DND-41 (cell line): ENCODE results near the gene SEC11C.

Experiments
- ATAC-seq: fragments of 200-7000 bp; cut with Tn5 transposase; 3 replicates; pipeline ENCODE4 v1.9.1; 2021; ENCODE audit warnings: low read depth; ENCODE audit not compliant: insufficient read depth
- DNase-seq: peaks from one replicate; pipeline ENCODE4 v3.0.0-alpha.2; 2020
- H2AFZ ChIP-seq: 2 replicates; pipeline ENCODE4 v1.6.0; 2012; ENCODE audit warnings: low read depth, low read length
- H3K27ac ChIP-seq: 2 replicates; pipeline ENCODE4 v1.5.1; 2012; ENCODE audit warnings: low read length, inconsistent platforms
- H3K27me3 ChIP-seq: fragments of 200-600 bp; sonication (generic); 2 replicates; pipeline ENCODE4 v1.6.0; 2012; ENCODE audit warnings: low read length, mild to moderate bottlenecking, inconsistent platforms; ENCODE audit not compliant: insufficient read depth, poor library complexity
- H3K36me3 ChIP-seq: 2 replicates; pipeline ENCODE4 v1.5.1; 2012; ENCODE audit warnings: low read length, inconsistent platforms; ENCODE audit not compliant: insufficient read depth
- H3K4me1 ChIP-seq: 2 replicates; pipeline ENCODE4 v1.5.1; 2012; ENCODE audit warnings: mild to moderate bottlenecking, low read length; ENCODE audit not compliant: insufficient read depth
- H3K4me2 ChIP-seq: 2 replicates; pipeline ENCODE4 v1.6.0; 2012; ENCODE audit warnings: mild to moderate bottlenecking, moderate library complexity, low read length, inconsistent platforms; ENCODE audit not compliant: insufficient read depth
- H3K4me3 ChIP-seq, 2 experiments: fragments of 200-600 bp in 1 of 2; shearing (Covaris generic) in 1 of 2; 2 replicates each; pipeline ENCODE4 v1.5.1; 2012 to 2016; ENCODE audit warnings: inconsistent platforms in 2 of 2, low read length in 2 of 2, mild to moderate bottlenecking in 2 of 2, low read depth in 1 of 2, moderate library complexity in 1 of 2
- H3K79me2 ChIP-seq: 2 replicates; pipeline ENCODE4 v1.6.0; 2012; ENCODE audit warnings: low read length, inconsistent platforms; ENCODE audit not compliant: insufficient read depth
- H3K9ac ChIP-seq: 2 replicates; pipeline ENCODE4 v1.6.0; 2012; ENCODE audit warnings: low read depth, mild to moderate bottlenecking, inconsistent platforms, low read length, moderate library complexity
- H3K9me3 ChIP-seq: 2 replicates; pipeline ENCODE4 v1.5.1; 2012; ENCODE audit warnings: low read length, moderate library complexity, mild to moderate bottlenecking, inconsistent platforms; ENCODE audit not compliant: insufficient read depth, severe bottlenecking
- H4K20me1 ChIP-seq: 2 replicates; pipeline ENCODE4 v1.6.0; 2012; ENCODE audit warnings: low read length; ENCODE audit not compliant: insufficient read depth
- EZH2 ChIP-seq: IDR thresholded peaks from 3 replicates; pipeline ENCODE4 v1.6.1; 2012; ENCODE audit warnings: borderline replicate concordance, low read depth, mild to moderate bottlenecking, moderate library complexity, low read length, inconsistent platforms; ENCODE audit not compliant: severe bottlenecking
- TF ChIP-seq, protein P1 (sequence below): IDR thresholded peaks from 2 replicates; pipeline ENCODE4 v1.5.1; 2012; ENCODE audit warnings: borderline replicate concordance, low read length, moderate library complexity, mild to moderate bottlenecking; ENCODE audit not compliant: poor library complexity, severe bottlenecking; ENCODE audit errors: extremely low read depth

Gene SEC11C

DNA sequence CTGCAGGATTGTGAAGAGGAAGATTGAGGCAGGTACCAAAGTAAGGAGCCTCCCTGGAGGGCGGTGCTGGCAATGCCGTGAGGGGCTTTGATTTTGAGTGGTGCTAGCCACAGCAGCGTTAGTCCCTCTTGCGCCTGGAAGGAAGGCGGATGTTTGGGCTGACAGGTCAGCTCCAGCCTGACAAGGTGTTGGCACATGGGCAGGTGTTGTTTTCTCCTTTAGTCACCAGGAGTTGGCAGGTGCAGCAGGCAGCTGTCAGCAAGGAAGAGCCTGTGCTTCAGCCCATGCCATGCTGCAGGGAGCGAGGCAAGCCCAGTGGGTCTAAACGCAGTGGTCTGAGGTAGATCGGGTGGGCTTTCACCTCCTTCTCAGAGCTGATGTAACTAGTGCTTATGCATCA is 8.5 kb downstream of the SEC11C start:
- H3K9me3 ChIP-seq, result no peaks in the 10 kb centered on the region
- no peak for ATAC-seq
- H3K27ac ChIP-seq, result no peak overlapping the region
- H4K20me1 ChIP-seq, result peaks cover 37% of the 10 kb centered on the region
- peaks cover 11% of the 10 kb centered on the region; the same call in 1 of the 2 replicates for H3K79me2 ChIP-seq
- DNase-seq, result no peak
- no peak overlapping the region for H3K4me3 ChIP-seq
- peaks cover 5% of the 10 kb centered on the region; the same call in 1 of the 2 replicates for H3K4me1 ChIP-seq
- no peak overlapping the region for H2AFZ ChIP-seq
- no peak overlapping the region for H3K4me2 ChIP-seq
- peaks cover 18% of the 10 kb centered on the region for H3K36me3 ChIP-seq
- H3K9ac ChIP-seq, result no peak overlapping the region
- TF ChIP-seq EZH2, result no peak
- TF ChIP-seq, protein P1, sequence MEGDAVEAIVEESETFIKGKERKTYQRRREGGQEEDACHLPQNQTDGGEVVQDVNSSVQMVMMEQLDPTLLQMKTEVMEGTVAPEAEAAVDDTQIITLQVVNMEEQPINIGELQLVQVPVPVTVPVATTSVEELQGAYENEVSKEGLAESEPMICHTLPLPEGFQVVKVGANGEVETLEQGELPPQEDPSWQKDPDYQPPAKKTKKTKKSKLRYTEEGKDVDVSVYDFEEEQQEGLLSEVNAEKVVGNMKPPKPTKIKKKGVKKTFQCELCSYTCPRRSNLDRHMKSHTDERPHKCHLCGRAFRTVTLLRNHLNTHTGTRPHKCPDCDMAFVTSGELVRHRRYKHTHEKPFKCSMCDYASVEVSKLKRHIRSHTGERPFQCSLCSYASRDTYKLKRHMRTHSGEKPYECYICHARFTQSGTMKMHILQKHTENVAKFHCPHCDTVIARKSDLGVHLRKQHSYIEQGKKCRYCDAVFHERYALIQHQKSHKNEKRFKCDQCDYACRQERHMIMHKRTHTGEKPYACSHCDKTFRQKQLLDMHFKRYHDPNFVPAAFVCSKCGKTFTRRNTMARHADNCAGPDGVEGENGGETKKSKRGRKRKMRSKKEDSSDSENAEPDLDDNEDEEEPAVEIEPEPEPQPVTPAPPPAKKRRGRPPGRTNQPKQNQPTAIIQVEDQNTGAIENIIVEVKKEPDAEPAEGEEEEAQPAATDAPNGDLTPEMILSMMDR, result no peak
- H3K27me3 ChIP-seq, result no peaks in the 10 kb centered on the region

DNA sequence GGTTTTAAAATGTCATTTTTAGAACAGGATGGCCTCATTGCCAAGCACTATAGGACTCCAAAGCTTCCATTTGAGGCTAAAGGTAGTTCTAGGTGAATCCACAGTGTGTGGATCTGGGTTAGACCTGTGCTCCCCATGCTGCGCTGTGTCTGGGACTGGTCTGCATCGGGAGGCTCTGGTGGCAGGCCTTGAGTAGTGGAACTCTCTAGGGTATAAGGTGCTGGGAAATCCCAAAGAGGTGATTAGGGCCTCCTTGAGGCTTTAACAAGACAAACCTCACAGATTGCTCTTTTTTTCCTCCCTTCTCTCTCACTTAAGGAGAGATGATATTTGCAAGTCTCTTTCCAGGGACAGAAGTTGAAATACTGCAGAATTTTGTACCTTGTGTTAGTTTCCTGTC is 9.3 kb downstream of the SEC11C start:
- DNase-seq, result no peak
- peaks cover 36% of the 10 kb centered on the region for H4K20me1 ChIP-seq
- H3K9me3 ChIP-seq, result no peaks in the 10 kb centered on the region
- no peak for TF ChIP-seq EZH2
- TF ChIP-seq, protein P1, result no peak
- H3K79me2 ChIP-seq, result peaks cover 11% of the 10 kb centered on the region; the same call in 1 of the 2 replicates
- ATAC-seq, result no peak
- peaks cover 5% of the 10 kb centered on the region; the same call in 1 of the 2 replicates for H3K4me1 ChIP-seq
- no peak overlapping the region for H3K9ac ChIP-seq
- H3K36me3 ChIP-seq, result peaks cover 24% of the 10 kb centered on the region
- H3K27me3 ChIP-seq, result no peaks in the 10 kb centered on the region
- no peak overlapping the region for H3K4me2 ChIP-seq
- H3K27ac ChIP-seq, result no peak overlapping the region
- no peak overlapping the region for H3K4me3 ChIP-seq
- H2AFZ ChIP-seq, result no peak overlapping the region

DNA sequence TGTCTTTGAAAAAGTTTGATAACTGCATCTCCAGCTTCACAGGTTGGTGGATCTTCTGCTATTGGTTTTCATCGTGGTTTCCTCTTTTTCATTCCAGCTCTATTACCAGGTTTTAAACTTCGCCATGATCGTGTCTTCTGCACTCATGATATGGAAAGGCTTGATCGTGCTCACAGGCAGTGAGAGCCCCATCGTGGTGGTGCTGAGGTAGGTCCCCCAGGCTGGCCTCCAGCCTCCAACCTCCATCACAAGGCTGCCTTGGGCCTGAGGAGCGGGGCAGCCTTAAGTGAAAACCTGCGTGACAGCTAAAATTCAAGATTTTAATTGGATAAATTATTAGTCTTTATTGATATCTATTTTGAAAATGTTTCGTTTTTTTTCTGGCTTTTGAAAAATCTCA is 9.7 kb downstream of the SEC11C start:
- H2AFZ ChIP-seq, result no peak overlapping the region
- H3K4me2 ChIP-seq, result no peak overlapping the region
- TF ChIP-seq, protein P1, result no peak
- no peak for TF ChIP-seq EZH2
- peaks cover 26% of the 10 kb centered on the region for H3K36me3 ChIP-seq
- no peaks in the 10 kb centered on the region for H3K27me3 ChIP-seq
- DNase-seq (no peak), ATAC-seq (no peak)
- peaks cover 10% of the 10 kb centered on the region; the same call in 1 of the 2 replicates for H3K79me2 ChIP-seq
- H3K4me1 ChIP-seq, result peaks cover 5% of the 10 kb centered on the region; the same call in 1 of the 2 replicates
- H3K9ac ChIP-seq, result no peak overlapping the region
- H3K27ac ChIP-seq, result no peak overlapping the region
- no peak overlapping the region for H3K4me3 ChIP-seq
- H4K20me1 ChIP-seq, result peaks cover 34% of the 10 kb centered on the region
- no peaks in the 10 kb centered on the region for H3K9me3 ChIP-seq
